ENCODE measurements around the gene TREM2. TPM values are rescaled to one million over a fixed set of nuclear protein-coding genes. Genes with fewer than 3 reads are reported as not detected.

The TREM2 gene
- polyA plus RNA-seq, 1 donor from 2014 or later = not detected

- TF ChIP-seq SMC3 (conservative IDR thresholded peaks at IDR 0.05; ENCODE audit: poor library complexity) = no peak
- no peak for TF ChIP-seq EP300 (conservative IDR thresholded peaks at IDR 0.05; ENCODE audit: poor library complexity, severe bottlenecking)
- TF ChIP-seq, protein P1, sequence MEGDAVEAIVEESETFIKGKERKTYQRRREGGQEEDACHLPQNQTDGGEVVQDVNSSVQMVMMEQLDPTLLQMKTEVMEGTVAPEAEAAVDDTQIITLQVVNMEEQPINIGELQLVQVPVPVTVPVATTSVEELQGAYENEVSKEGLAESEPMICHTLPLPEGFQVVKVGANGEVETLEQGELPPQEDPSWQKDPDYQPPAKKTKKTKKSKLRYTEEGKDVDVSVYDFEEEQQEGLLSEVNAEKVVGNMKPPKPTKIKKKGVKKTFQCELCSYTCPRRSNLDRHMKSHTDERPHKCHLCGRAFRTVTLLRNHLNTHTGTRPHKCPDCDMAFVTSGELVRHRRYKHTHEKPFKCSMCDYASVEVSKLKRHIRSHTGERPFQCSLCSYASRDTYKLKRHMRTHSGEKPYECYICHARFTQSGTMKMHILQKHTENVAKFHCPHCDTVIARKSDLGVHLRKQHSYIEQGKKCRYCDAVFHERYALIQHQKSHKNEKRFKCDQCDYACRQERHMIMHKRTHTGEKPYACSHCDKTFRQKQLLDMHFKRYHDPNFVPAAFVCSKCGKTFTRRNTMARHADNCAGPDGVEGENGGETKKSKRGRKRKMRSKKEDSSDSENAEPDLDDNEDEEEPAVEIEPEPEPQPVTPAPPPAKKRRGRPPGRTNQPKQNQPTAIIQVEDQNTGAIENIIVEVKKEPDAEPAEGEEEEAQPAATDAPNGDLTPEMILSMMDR (IDR thresholded peaks at IDR 0.05; ENCODE audit: poor library complexity, severe bottlenecking) = no peak
- TF ChIP-seq RAD21 (conservative IDR thresholded peaks at IDR 0.05) = no peak
- Histone ChIP-seq H3K4me2 (ENCODE audit: low read length) (no peak overlapping the region), H3K9me3 (ENCODE audit: low read length) (no peaks in the 10 kb centered on the region), H3K9ac (ENCODE audit: low read length) (no peak overlapping the region), H3F3A (ENCODE audit: insufficient read depth, low read length, poor library complexity, severe bottlenecking) (no peaks in the 10 kb centered on the region), H3K27me3 (ENCODE audit: insufficient read depth, low read depth, low read length) (no peaks in the 10 kb centered on the region), H3K79me2 (replicated peaks; ENCODE audit: insufficient read depth, low read length) (no peaks in the 10 kb centered on the region), H3K9me2 (ENCODE audit: insufficient read depth, low read length) (no peaks in the 10 kb centered on the region), H3K36me3 (ENCODE audit: insufficient read depth, low read length) (no peaks in the 10 kb centered on the region), H4K20me1 (ENCODE audit: insufficient read depth) (no peaks in the 10 kb centered on the region), H3K4me3 (ENCODE audit: low read length) (no peak overlapping the region), H2AFZ (ENCODE audit: low read depth, low read length) (no peak overlapping the region), H3K27ac (ENCODE audit: low read length) (no peak overlapping the region)
Observed at GRCh38 chr6:41177695-41178094, 14.8 kb upstream of the TREM2 start.

DNA sequence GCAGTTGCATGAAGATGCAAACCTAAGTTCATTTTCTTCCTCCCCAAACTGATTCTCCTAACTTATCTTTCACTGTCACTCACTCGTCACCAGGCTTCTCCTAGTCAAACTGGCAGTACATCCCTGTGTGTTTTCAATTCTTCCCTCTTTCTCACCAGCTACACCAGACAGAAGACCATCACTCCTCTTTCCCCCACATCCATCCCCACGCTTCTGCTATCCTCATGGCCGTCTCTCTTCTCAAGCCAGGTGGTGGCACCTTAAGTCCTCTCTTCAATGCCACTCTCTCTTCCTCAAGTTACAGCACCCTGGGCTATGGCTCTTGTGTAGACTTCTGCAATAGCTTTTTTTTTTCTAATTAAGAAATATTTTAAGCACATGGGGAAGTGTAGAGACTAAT is 14.4 kb upstream of the TREM2 start:
- Histone ChIP-seq H3K36me3 (ENCODE audit: insufficient read depth, low read length) (no peaks in the 10 kb centered on the region), H3K4me3 (ENCODE audit: low read length) (no peak overlapping the region), H4K20me1 (ENCODE audit: insufficient read depth) (no peaks in the 10 kb centered on the region), H3K27me3 (ENCODE audit: insufficient read depth, low read depth, low read length) (no peaks in the 10 kb centered on the region), H3K4me2 (ENCODE audit: low read length) (no peak overlapping the region), H3K27ac (ENCODE audit: low read length) (no peak overlapping the region), H3K79me2 (replicated peaks; ENCODE audit: insufficient read depth, low read length) (no peaks in the 10 kb centered on the region), H3K9ac (ENCODE audit: low read length) (no peak overlapping the region), H3K9me2 (ENCODE audit: insufficient read depth, low read length) (no peaks in the 10 kb centered on the region), H3K9me3 (ENCODE audit: low read length) (no peaks in the 10 kb centered on the region), H2AFZ (ENCODE audit: low read depth, low read length) (no peak overlapping the region), H3F3A (ENCODE audit: insufficient read depth, low read length, poor library complexity, severe bottlenecking) (no peaks in the 10 kb centered on the region)
- TF ChIP-seq EP300 (conservative IDR thresholded peaks at IDR 0.05; ENCODE audit: poor library complexity, severe bottlenecking) (no peak), TAF1 (IDR thresholded peaks at IDR 0.05; ENCODE audit: low read depth) (no peak), RAD21 (conservative IDR thresholded peaks at IDR 0.05) (no peak), MXI1 (conservative IDR thresholded peaks at IDR 0.05; ENCODE audit: poor library complexity, severe bottlenecking) (no peak), EZH2 (IDR thresholded peaks at IDR 0.05; ENCODE audit: borderline replicate concordance, insufficient read depth, low read length, poor library complexity, severe bottlenecking) (no peak), SMC3 (conservative IDR thresholded peaks at IDR 0.05; ENCODE audit: poor library complexity) (no peak), POLR2AphosphoS5 (IDR thresholded peaks at IDR 0.05) (no peak)
- TF ChIP-seq, protein P2, sequence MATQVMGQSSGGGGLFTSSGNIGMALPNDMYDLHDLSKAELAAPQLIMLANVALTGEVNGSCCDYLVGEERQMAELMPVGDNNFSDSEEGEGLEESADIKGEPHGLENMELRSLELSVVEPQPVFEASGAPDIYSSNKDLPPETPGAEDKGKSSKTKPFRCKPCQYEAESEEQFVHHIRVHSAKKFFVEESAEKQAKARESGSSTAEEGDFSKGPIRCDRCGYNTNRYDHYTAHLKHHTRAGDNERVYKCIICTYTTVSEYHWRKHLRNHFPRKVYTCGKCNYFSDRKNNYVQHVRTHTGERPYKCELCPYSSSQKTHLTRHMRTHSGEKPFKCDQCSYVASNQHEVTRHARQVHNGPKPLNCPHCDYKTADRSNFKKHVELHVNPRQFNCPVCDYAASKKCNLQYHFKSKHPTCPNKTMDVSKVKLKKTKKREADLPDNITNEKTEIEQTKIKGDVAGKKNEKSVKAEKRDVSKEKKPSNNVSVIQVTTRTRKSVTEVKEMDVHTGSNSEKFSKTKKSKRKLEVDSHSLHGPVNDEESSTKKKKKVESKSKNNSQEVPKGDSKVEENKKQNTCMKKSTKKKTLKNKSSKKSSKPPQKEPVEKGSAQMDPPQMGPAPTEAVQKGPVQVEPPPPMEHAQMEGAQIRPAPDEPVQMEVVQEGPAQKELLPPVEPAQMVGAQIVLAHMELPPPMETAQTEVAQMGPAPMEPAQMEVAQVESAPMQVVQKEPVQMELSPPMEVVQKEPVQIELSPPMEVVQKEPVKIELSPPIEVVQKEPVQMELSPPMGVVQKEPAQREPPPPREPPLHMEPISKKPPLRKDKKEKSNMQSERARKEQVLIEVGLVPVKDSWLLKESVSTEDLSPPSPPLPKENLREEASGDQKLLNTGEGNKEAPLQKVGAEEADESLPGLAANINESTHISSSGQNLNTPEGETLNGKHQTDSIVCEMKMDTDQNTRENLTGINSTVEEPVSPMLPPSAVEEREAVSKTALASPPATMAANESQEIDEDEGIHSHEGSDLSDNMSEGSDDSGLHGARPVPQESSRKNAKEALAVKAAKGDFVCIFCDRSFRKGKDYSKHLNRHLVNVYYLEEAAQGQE (IDR thresholded peaks at IDR 0.05; ENCODE audit: borderline replicate concordance) = no peak
- TF ChIP-seq, protein P1 (IDR thresholded peaks at IDR 0.05; ENCODE audit: poor library complexity, severe bottlenecking) = no peak
